ENCODE results near the gene PSMB5.
"Not testable (repeated sequence)": the region's sequence is repeated elsewhere in the genome, so short reads cannot be mapped to it uniquely, and the experiment has no call there.

Gene PSMB5

GRCh38 chr14:23018107-23018506 is 16.6 kb downstream of the PSMB5 start:
- in situ Hi-C loops (cut with MboI; ENCODE audit: low sequenced_read_pairs, unreplicated experiment): no loop called here
- no peak for DNase-seq (ENCODE audit: low spot score)
- no peak for TF ChIP-seq CTCF (IDR thresholded peaks at IDR 0.05; ENCODE audit: borderline replicate concordance, control extremely low read depth, extremely low read depth, insufficient read depth, missing control alignments)

DNA sequence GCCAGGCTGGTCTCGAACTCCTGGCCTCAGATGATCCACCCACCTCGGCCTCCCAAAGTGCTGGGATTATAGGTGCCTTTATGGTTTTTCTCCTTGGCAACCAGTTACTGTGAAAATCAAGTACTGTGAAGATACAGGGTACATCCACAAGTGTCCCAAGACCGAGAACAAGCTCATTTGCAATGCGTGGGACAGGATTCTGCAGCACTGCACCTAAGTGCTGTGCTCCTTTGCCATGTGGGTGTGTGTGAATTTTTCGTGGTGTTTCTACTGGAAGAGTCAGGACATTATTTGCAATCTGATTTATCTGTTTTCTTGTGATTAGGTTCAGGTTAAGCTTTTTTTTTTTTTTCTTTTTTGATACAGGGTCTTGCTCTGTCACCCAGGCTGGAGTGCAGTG is 17.6 kb downstream of the PSMB5 start:
- in situ Hi-C loops (cut with MboI; ENCODE audit: low sequenced_read_pairs, unreplicated experiment): no loop called here
- no peak for TF ChIP-seq CTCF (IDR thresholded peaks at IDR 0.05; ENCODE audit: borderline replicate concordance, control extremely low read depth, extremely low read depth, insufficient read depth, missing control alignments)
- no peak for DNase-seq (ENCODE audit: low spot score)

DNA sequence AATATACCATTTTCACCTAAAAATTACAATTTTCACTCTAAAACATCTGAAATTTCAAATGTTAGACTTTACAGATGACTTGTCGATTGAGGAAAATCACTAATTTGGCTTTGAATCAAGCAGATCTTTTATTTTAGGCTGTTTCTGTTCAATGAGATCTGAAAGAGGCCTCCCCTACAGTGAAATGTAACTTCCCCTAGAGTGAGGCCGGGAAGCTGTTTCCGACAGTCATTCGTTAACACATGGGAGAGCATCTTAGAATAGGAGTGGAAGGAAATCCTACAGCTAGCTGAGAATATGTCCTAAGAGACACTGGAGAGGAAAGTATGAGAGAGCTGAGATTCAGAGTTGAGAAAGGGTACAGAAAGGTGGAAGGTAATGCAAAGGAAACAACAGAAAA is 19.1 kb downstream of the PSMB5 start:
- TF ChIP-seq CTCF (IDR thresholded peaks at IDR 0.05; ENCODE audit: borderline replicate concordance, control extremely low read depth, extremely low read depth, insufficient read depth, missing control alignments): no peak
- in situ Hi-C loops (cut with MboI; ENCODE audit: low sequenced_read_pairs, unreplicated experiment): no loop called here
- no peak for DNase-seq (ENCODE audit: low spot score)

DNA sequence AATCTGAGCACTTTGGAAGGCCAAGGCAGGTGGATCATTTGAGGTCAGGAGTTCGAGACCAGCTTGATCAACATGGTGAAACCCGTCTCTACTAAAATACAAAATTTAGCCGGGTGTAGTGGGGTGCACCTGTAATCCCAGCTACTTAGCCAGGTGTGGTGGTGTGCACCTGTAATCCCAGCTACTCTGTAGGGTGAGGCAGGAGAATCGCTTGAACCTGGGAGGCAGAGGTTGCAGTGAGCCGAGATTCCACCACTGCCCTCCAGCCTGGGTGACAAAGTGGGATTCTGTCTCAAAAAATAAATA is 21.0 kb downstream of the PSMB5 start:
- in situ Hi-C loops (cut with MboI; ENCODE audit: low sequenced_read_pairs, unreplicated experiment): not testable (repeated sequence)

DNA sequence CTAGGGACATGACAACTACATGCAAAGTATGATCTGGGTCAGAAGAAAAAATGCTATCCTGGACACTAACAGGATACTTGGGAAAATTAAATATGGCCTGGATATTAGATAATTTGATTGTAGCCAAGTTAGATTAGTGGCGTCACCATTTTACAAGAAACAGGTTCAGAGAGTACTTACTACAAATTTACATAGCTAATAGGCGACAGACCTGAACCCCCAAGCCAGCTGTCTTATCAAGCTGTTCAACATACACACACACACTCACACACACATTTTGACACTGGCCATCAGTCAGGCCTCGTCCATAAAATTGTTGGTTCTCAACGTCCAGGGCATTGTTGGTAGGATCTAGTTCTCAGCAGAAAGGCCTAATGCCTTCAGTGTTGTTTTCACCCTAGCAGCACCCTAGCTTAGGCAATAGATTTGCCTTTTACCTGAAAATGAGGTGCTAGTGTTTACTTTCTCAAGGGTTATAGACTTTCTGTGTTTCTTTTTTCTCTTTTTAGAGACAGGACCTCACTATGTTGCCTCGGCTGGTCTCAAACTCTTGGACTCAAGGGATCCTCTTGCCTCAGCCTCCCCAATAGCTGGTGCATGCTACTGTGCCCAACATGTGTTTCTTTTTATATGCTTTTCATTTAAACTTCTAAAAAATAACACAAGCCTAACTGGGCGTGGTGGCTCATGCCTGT is 21.5 kb downstream of the PSMB5 start:
- in situ Hi-C loops (cut with MboI; ENCODE audit: low sequenced_read_pairs, unreplicated experiment): no loop called here
- TF ChIP-seq CTCF (IDR thresholded peaks at IDR 0.05; ENCODE audit: borderline replicate concordance, control extremely low read depth, extremely low read depth, insufficient read depth, missing control alignments): no peak
- no peak for DNase-seq (ENCODE audit: low spot score)

More for the DNA sequence above, 21.0 kb downstream of the PSMB5 start:
- DNase-seq (ENCODE audit: low spot score): not testable (repeated sequence)

- DNase-seq (ENCODE audit: low spot score): peak; percentile 92
- TF ChIP-seq CTCF (IDR thresholded peaks at IDR 0.05; ENCODE audit: borderline replicate concordance, control extremely low read depth, extremely low read depth, insufficient read depth, missing control alignments): no peak
- in situ Hi-C loops (cut with MboI; ENCODE audit: low sequenced_read_pairs, unreplicated experiment): no loop called here
These were observed 24.6 kb downstream of the PSMB5 start, which contains the start of gene C14orf93 for GRCh38 chr14:23009939-23010726. C14orf93 (minus strand) TSS chr14:23010143; CDS start chr14:22999023, 11,120 bp downstream.

GRCh38 chr14:23009483-23009938 is 25.2 kb downstream of the PSMB5 start:
- in situ Hi-C loops (cut with MboI; ENCODE audit: low sequenced_read_pairs, unreplicated experiment): no loop called here
- DNase-seq (ENCODE audit: low spot score): no peak
- TF ChIP-seq CTCF (IDR thresholded peaks at IDR 0.05; ENCODE audit: borderline replicate concordance, control extremely low read depth, extremely low read depth, insufficient read depth, missing control alignments): no peak

Data from GM13976 (cell line).